ENCODE results near the gene CIITA.
"Not testable (repeated sequence)": the region's sequence is repeated elsewhere in the genome, so short reads cannot be mapped to it uniquely, and the experiment has no call there.

The CIITA gene

GRCh38 chr16:10921536-10922327, 44.7 kb downstream of the CIITA start:
- no peak for DNase-seq (ENCODE audit: low spot score)

DNA sequence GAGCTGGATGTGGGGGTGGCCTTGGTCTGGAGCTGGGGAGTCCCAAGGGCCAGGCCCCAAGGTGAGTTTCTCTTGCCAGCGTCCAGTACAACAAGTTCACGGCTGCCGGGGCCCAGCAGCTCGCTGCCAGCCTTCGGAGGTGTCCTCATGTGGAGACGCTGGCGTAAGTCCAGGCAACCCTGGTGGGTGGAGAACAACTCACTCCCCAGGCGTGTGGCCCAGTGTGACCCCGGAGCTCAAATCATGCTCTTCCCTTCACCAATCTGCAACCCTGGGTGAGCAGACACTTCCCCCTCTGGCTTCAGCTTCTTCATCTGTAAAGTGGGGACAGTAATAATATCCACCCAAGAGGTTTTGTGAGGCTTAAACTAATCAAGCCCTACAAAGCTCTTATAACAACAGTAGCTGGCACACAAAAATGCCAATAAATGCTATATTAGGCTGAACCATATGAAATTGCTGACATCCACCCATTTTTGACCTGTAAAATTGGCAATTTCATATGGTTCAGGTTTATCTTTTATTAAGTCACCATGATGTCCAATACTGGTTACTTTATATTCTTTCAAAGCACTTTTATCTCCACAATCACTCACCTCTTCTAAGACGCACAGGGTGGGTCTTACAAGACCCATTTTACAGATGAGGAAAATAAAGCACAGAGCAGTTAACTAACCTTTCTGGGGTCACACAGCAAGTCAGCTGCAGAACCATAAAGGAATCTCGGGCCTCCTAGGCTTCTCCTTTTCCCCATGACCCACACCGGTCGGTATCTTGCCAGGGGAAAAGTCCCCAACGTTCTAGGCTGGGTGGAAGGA, 45.5 kb downstream of the CIITA start:
- no peak for DNase-seq (ENCODE audit: low spot score)

DNA sequence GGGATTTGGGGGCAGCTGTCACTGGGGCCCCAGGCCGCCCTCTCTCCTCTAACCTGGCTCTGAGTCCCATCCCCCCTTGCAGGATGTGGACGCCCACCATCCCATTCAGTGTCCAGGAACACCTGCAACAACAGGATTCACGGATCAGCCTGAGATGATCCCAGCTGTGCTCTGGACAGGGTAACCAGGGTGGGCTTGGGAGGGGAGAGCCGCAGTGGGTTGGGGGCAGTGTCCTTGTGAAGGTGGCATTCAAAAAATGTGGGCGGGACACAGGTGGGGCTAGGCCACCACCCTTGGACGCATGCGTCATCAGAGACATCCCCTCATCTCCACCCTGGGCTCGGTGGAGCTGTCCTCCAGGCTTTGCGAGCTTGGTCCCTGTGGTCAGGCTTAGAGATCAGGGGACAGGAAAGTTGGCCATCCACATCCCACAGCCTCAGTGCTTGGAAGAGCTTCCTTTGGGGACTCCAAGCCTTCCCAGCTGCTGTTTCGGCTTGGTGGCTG, 46.2 kb downstream of the CIITA start:
- DNase-seq (ENCODE audit: low spot score) = no peak

GRCh38 chr16:10923650-10924214, 46.7 kb downstream of the CIITA start:
- DNase-seq (ENCODE audit: low spot score) = no peak

DNA sequence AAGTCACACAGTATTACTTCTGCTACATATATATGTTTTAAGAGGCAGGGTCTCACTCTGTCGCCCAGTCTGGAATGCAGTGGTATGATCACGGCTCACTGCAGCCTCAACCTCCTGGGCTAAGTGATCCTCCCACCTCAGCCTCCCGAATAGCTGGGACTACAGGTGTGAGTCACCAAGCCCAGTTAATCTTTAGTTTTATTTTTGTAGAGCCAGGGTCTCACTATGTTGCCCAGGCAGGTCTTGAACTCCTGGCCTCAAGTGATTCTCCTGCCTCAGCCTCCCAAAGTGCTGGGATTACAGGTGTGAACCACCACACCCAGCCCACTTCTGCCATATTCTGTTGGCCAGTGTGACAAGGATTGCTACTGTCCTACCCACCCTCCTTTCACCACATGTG, 48.3 kb downstream of the CIITA start:
- not testable (repeated sequence) for DNase-seq (ENCODE audit: low spot score)

- DNase-seq (ENCODE audit: low spot score) = no peak
Observed at GRCh38 chr16:10926094-10926493, 49.1 kb downstream of the CIITA start.

DNA sequence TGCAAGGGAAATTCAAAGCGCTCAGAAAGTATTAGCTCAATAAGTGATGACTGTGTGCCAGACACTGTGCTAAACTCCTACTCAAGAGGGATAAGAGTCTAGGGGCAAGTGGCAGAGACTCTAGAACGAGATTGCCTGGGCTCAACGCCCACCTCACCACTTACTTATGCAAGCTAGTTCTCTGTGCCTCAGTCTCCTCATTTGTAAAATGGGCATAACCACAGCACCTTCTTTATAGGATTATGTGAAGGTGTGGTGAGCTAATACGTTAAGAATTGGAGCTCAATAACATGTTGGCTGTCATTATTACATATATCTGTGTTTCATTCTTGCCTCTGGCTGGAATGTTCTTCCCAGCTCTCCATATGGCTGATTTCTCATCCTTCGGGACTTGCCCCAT, 49.9 kb downstream of the CIITA start:
- DNase-seq (ENCODE audit: low spot score) = no peak

DNA sequence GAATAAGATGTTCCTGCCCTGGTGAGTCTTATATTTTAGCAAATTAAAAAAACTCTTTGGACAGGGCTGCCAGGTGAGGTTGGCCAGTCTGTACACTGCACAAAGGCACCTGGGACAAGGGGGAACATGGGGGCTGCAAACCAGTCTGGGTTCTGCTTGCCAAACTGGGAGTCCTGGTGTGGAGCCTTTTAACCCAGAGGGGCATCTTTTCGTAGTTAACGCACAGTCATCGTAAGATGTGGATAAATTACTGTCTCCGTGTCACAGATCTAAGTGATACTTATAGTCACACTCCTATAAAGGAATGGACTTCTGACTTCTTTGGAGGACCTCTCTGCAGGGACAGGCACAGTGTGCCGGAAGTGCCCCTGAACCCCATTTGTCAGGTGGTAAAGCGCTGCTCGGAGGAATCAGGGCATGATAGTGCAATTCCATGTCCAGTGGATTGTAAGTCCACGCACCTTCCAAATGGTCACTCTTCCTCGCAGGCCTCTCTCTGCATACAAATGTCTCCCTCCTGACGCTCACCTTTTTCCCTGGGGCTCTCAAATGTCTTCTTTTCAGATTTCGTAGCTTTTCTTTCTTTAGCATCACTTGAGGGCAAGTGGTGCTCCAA, 50.6 kb downstream of the CIITA start:
- no peak for DNase-seq (ENCODE audit: low spot score)

DNA sequence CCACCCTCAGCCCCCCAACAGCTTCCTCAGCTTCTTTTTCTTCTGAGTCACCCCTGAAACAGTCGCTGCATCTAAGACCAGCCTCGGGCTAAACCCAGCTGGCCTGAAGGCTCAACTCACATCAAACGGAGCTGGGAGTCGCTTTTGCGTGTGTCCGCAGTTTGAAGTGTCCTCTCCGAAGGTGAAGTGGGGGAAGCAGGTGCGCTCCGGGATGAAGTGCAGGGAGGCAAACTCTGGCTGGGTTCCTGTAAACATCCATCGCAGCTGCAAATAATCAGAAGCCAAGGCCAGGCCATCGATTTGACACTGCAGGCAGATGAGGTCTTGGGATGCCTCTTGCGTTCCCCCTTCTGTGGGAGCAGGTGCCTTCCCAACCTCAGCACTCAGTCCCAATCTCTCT, 52.1 kb downstream of the CIITA start:
- not testable (repeated sequence) for DNase-seq (ENCODE audit: low spot score)

DNA sequence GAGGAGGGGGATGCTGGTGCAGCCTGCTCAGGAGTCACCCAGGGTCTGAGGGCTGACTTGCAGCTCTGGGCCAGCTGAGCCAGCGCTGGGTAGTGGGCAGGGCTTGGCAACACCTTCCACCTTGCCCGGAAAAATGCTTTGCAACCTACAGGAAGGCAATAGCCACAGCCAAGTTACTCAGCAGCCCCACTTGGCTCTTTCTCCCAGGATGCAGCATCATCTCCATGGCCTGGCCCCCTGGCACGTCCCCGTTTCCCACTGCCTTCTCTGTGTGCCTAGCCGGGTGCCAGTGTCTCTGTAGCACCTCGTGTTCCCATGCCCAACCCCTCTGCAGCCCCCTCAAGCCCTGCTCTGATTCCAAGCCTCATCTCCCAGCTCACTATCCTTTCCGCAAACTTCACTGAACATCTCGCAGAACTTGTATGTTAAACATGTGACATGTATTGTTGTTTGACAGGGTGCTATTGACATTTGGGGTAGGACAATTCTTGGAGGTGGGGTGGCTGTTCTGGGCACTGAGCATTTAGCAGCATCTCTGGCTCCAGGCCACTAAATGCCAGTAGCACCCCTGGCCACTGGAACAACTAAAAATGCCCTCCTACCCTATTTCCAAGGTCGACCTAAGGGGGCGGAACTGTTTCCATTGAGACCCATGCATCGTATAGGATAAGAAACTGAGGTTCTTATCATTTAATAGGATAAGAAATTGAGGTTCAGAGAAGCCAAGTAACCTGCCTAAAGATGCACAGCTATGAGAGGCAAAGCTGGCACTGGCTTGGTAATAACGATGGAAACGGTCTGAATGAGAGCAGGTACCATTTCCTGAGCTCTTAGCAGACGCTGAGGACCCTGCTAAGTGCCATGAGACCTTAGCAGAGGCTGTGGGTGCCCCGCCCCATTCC, 53.1 kb downstream of the CIITA start:
- DNase-seq (ENCODE audit: low spot score) = no peak

- DNase-seq (ENCODE audit: low spot score) = no peak
Observed at GRCh38 chr16:10930755-10931093, 53.7 kb downstream of the CIITA start.

GRCh38 chr16:10931134-10931533, 54.1 kb downstream of the CIITA start:
- no peak for DNase-seq (ENCODE audit: low spot score)

- DNase-seq (ENCODE audit: low spot score) = no peak
Observed at GRCh38 chr16:10931977-10932632, 55.1 kb downstream of the CIITA start.

GRCh38 chr16:10932959-10933710, 56.1 kb downstream of the CIITA start:
- no peak for DNase-seq (ENCODE audit: low spot score)

- no peak for DNase-seq (ENCODE audit: low spot score)
Observed at GRCh38 chr16:10933865-10934264, 56.9 kb downstream of the CIITA start.

- DNase-seq (ENCODE audit: low spot score) = no peak
Observed at GRCh38 chr16:10934325-10935107, 57.5 kb downstream of the CIITA start.

DNA sequence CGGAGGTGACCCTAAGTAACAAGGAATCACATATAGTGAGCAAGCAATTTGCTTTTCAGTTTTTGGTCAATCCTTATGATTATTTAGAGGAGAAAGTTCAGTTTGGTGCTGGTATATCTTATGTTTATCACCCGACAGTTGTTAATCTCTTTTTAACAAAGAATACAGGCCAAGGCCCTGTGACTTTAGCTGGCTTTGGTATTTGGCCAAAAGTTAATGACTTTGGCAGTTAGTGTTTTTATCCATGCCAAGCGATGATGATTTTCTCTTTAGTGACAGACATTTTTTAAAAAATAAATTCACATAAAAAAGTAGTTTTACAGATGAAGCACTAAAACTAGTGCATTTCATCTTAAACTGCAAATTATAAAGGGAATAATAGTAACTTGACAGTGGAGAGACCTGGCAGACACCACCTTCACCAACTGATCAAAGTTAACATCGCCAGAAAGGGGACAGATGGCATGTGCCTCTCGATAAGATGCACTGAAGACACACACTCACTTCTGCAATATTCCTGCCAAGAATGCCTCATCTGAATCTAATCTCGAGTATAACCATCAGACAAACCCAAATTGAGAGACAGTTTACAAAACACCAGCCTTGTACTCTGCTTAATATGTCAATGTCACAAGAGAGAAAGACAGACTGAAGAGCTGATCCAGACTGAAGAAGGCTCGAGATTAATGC, 58.4 kb downstream of the CIITA start:
- no peak for DNase-seq (ENCODE audit: low spot score)

DNA sequence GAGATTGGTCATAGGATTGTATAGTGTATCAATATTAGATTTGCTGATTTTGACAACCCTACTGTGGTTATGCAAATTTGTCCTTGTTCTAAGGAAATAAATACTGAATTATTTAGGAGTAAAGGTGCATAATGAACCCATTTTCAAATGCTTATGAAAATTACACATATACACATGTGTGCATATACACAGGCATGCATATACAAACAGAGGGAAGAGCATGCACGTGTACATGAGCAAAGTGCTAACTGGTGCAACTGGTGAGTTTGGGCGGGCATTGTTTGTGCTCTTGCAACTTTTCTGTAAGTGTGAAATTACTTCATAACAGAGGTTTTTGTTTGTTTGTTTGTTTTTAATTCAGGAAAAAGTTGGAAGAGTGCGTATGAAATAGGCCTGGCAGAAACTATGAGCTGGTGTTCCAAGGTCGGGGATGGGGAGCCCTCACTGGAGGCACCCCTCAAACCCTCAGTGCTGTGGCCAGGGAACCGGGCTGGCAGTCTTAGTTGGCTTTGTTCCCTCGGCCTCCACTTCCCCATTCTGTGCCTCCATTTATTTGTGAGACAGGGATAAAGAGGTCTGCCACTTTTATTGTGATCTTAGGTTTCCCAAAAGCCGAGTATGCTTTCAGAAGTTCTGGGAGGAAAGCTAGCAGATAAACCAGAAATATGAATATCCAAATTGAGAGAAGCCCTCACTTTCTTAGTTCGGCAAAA, 59.4 kb downstream of the CIITA start:
- DNase-seq (ENCODE audit: low spot score) = no peak
